RPMI7951 (cell line): ENCODE results near the gene LELP1. TPM values are rescaled to one million over a fixed set of nuclear protein-coding genes. Genes with fewer than 3 reads are reported as not detected.

Experiments used
- DNase-seq: peaks from one replicate; pipeline ENCODE4 v3.0.0-alpha.2; 2012; ENCODE audit warnings: low read depth
- total RNA-seq: library from RNA; depleted of rRNA; stranded (reverse); fragments of >200 nt; shearing (Covaris generic); gene quantifications from 2 replicates; pipeline ENCODE4 v1.2.3, GENCODE V29; 2014; rRNA removed

LELP1 gene
- total RNA-seq, 1 experiment from 2014 or later, result not detected

DNA sequence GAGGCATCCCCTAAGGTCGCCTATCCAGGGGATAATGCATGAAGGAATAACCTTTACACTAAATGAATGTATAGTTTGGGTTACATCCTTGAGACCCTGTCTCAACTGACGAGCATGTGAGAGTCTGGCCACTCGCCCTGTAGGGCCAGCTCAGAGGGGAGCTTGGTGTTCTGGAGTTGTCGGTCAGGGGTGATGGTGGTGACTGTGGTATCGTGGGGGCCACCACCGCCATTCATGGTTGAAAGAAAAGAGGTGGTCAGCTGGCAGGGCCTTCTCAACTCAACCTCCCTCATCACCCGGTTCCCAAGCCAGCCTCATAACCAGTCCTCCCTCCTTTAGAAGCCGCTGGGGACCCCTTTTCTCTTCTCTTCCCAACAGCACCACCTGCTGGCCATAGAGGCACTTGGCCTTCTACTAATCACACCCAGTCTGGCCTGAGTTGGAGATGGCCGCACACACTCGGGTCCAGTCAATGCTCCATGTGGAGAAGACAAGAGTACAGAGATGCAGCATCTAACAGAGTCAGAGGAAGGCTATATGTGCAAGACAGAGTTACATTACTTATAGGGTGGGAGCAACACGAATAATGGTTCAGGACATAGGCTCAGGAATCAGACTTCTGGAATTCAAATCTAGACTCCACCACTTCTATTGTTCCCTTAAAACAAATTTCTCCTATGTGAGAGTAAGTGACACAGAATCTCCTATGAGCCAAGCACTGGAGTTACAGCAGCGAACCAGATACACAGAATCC, 26.0 kb downstream of the LELP1 start:
- DNase-seq, result peak; percentile 13

DNA sequence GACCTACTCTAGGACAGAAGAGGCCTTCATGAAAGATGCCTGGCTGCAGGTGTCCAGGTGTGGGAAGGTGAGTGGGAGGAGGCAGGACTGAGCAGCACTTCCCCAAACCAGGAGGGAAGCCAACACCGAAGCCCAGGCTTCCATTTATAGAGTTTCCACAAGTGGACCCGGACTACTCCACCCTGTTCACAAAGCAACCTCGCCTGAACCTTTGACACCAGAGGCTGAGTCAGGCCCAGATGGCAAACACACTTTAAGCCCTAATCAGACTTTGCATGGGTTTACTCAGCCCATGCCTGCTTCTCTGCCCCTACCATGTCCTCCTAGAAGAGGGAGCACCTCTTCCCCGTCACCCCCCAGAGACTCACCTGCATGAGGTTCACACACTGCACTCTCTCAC, 28.1 kb downstream of the LELP1 start:
- DNase-seq, result no peak

DNA sequence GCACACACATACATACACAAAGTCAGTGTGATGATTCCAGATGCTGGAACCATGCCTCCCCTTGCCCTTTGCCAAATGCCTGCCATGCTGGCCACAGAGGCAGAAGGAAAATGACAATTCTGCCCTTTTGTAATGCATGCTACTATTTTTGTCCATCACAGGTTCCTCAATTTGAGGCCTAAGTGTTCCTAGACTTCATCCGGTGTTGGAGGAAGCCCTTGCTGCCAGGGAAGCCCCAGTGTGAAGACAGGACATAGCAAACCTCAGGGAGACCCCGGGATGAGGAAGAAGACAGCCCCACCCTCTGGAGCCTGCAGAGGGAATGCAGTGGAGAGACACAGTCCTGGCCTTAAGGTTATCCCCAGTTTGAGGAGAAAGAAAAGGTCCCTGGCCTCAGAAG, 28.6 kb downstream of the LELP1 start:
- DNase-seq, result no peak

DNA sequence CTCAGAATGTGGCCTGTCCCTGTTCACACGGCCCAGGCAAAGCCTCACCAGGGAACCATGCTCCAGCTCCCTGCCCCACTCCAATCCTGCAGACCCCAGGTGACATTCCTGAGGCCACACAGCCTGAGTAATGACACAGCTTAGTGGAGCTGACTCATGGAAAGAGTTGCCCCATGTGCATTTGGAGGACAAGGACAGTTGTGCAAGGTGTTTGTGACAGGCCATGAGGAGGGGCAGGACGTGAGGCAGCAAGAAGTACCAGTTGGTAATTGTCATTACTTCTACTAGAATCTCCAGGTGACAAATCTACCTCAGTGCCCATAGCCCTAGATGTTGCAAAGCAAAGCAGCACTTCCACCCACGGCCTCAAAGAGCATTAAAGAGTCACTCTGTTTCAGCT, 29.3 kb downstream of the LELP1 start:
- no peak for DNase-seq

DNA sequence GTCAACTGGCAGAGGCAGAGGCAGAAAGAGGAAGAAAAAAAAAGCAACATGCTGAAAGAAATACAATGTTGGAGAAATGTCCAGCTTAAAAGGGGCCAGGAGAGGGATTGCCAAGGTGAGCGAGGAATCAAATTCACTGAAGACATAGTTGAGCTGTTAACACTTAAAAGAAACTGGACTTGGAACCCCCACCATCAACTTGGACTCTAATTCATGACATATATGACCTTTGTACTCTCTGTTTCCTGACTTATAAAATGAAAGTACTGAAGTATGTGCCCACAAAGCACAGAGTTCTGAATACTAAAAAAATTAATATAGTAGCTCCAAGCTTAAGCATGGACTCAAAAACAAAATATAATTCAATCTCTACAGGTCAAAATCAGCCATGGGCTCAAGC, 30.2 kb downstream of the LELP1 start:
- DNase-seq, result no peak

DNA sequence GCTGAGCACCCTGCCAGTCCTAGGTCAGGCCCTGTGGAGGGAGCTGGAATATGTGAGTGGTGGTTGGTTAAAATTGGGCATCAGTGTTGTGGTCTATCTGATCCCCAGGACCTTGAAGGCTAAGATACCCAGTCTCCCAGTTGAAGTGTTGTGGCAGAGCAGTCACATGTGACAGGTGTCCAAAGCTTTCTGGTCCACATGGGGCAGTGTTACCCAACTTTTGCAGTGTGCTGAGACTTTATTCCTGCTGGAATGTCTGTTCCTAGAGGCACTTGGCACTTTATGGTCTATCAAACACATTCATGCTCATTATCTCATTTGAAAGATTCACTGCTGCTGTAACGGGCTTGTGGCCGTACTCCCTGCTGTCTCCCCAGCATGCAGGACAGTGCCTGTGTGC, 35.3 kb downstream of the LELP1 start:
- no peak for DNase-seq

DNA sequence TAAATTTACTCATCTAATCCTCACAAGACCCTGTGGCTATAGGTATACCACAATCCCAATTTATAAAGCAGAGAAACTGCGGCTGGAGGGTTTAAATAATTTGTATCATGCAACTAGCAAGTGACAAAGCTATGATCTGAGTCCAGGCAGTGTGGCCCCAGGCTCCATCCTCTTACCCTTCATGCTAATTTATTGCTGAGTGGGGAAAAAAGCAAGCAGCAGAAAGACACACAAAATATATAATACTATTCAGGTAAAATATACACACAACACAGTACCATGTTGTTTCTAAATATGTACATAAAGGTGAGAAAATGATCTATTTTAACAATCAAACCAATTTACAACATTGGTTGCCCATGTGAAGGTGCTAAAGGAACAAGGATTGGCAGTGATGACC, 38.9 kb downstream of the LELP1 start:
- DNase-seq, result no peak

DNA sequence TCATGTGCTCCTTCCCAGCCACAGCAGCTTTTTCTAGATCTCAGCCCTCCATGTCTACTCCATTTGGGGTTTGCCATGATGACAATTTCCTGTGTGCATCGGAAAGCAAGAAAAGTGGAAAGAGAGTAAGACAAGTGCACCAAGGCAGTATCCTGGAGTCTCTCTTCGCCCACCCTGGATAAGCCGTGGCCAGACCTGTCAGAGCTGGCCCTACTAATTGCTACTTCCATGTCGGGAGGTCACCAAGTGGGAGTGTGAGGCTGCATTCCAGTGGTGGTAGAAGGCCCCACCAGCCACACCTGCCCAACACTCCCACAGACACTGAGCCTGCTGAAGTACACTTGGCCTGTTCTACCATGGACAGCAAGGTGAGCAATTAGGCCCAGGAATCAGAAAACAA, 42.2 kb downstream of the LELP1 start:
- no peak for DNase-seq

DNA sequence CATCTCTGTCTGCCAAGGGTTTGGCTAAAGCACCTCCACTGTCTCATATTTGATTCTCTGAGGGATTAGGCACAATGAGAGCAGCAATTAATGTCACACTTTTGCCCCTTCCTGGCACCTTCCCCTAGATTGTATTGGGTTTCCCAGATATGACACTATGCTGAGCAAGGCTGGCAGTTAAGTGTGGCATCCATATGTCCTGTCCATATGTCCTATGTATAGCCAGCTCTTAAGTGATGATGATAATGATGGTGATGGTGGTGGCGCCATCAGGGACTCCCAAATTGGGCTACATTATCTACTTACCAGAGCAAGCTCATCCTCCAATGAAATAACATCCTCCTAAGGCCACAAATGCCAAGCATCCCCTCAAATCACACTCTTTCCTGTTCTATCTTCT, 42.8 kb downstream of the LELP1 start:
- DNase-seq, result no peak

DNA sequence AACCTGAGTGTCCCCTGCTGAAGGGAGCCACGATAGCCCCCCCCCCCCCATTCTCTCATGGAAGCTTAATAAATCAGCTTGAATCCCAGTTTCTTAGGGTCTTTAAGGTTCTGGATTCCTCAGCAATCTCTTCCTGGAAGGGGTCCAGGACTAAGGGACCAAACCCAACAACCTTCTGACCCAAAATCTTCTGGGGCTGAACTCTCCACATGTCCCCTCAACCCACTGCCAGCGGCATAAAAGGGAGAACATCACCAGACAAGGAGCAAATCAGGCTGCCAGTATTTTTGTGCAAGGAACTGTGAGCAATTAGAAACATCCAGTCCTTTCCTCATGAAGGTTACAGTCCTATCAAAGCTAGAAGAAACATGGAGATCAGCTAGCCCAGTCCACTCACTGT, 43.6 kb downstream of the LELP1 start:
- DNase-seq, result no peak

DNA sequence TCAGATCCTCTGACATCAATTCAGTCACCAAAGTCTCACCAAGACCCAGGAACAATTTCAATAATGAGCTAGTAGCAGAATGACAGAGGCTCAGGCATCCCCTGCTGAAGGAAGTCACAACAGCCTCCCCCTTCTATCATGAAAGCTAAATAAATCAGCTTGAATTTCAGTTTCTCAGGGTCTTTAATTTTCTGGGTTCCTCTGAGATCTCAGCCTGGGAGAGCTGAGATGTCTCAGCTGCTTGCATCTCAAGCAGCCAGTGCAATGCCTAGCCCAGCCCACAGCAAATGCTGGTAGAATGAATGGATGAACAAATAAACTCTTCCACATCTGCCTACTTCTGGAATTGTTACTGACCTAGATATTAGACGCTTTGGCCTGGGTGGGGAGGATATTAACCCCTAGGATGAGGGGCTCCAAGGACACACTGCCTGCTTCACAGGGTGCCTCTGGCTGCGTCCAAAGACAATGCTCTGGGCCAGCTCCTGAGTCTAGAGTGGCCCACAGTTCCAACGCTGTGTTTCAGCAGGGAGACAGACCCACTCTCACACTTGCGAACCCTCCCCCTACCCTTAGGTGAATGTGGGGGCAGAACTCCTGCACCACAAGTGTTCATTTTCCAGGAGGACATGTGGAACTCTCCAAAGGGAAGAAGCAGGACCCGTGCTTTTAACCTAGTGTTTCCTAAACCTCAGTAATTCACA, 45.1 kb downstream of the LELP1 start:
- DNase-seq, result no peak

DNA sequence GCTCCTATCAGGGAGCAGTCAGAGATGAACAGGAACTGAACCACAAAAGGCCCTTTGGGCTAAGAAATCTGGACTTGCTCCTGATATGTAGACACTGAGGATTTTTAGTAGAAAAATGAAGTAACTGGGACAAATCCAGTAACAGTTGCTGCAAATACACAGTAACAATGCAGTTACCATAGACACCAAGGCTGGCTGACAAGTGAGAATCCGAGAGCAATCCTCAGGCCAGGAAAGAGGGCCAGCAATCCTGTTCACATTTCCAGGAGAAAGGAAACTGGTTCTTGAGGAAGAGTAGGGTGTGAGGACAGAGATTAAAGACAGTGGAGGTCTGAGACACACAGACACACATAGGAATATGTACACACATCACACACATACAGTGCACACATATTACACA, 46.9 kb downstream of the LELP1 start:
- DNase-seq, result no peak

DNA sequence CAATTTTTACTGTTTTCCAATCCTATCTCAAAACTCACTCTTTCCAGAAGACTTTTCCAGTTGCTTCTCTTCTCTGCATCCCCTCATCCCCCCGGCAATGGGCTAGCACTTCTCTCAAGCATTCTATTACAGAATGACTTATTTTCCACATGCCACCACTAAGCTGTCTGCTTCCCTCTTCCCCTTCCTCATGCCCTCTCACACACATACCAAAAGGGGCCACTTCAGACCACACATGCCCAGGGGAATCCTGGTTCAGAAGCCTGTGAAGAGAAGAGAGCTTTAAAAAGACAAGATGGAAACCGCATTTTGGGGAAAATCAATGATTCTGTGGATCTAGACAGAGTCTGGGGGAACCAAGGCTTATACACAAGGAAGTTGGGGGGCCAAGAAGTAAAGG, 47.9 kb downstream of the LELP1 start:
- no peak for DNase-seq

DNA sequence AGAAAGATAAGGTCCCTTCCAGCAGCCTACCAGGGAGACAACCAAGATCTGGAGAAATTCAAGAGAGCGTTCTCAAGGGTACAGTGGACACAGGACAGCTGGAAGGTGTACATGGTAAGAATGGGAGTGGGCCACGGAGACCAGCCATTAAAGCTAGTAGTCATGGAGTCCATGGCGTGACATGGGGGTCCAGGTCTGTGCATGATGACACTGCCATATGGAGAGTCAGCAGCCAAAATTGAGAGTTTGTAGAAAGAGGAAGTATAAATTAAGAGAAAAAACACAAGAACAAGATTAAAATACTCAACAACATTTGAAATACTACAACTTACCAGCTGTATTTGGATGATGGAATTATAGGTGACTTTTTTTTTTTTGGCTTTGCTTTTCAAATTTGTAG, 48.3 kb downstream of the LELP1 start:
- no peak for DNase-seq

DNA sequence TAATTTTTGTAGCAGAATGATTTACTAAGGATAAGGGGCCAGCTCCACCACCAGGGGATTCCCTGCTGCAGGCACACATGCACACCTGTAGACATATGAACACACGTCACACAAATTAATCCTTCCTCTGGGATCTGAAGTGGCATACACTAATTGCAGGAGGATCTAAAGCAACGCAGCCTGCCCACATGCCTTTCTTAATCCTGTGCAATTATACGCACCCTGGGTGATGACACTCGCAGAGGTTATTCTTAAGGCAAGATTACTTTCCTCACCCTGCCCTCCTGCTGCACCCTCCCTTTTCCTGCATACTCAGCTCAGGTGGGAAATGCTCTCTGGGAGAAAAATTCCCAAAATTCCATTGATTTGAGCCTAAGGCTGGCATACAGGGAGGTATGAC, 48.8 kb downstream of the LELP1 start:
- DNase-seq, result no peak

DNA sequence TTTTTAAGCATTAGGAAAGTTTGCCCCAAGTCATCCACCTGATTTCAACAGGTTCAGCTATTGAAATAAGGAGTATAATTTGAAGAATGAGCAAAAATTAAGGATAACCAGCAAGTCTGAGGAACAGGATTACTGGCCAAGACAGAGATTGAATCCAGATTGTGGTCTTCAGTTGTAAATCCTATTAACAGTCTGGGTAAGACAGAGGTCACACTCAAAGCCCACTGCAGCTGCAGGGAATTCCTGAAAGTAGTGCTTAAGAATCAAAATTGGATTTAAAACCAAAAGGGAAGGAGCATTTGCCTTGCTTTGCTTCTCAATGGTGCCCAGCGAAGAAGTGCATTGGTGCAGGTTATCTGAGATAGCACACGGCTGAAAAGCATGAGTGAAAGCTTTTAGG, 49.8 kb downstream of the LELP1 start:
- no peak for DNase-seq

DNA sequence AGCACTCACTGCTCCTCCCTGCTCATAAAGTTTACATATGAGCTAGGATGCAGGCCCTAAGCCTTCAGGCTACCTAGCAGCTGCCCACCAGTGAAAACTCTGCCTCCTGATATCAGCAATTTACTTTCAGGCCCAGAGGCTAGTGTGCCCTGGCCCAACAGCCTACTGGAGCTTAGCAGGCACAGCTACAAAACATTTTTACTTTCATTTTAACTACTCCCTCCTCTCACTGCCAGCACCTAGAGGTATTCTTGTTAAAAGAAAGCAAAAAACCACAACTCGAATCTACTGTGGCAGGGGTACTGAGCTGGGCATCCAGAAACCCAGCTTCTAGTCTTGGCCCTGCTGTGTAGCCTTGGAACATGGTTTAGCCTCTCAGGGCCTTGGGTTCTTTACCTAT, 50.5 kb downstream of the LELP1 start:
- DNase-seq, result no peak

Other genes starting within 250 kb of the LELP1 start
- not detected in 2 replicates for gene SPRR4, start 232.8 kb upstream of the LELP1 start, total RNA-seq
- gene SPRR1A, start 219.3 kb upstream of the LELP1 start, total RNA-seq, result not detected in 2 replicates
- gene SPRR3, start 201.7 kb upstream of the LELP1 start, total RNA-seq, result not detected in 2 replicates
- gene SPRR1B, start 172.2 kb upstream of the LELP1 start, total RNA-seq, result not detected in 2 replicates
- not detected in 2 replicates for gene SPRR2D, start 162.3 kb upstream of the LELP1 start, total RNA-seq
- gene SPRR2A, start 145.9 kb upstream of the LELP1 start, total RNA-seq, result not detected in 2 replicates
- gene SPRR2B, start 131.8 kb upstream of the LELP1 start, total RNA-seq, result not detected in 2 replicates
- not detected in 2 replicates for gene SPRR2E, start 108.9 kb upstream of the LELP1 start, total RNA-seq
- gene SPRR2F, start 89.9 kb upstream of the LELP1 start, total RNA-seq, result not detected in 2 replicates
- gene SPRR2G, start 52.5 kb upstream of the LELP1 start, total RNA-seq, result not detected in 2 replicates
- gene PRR9, start 14.2 kb downstream of the LELP1 start, total RNA-seq, result not detected in 2 replicates
- not detected in 2 replicates for gene LORICRIN, start 56.3 kb downstream of the LELP1 start, total RNA-seq
- not detected in 2 replicates for gene PGLYRP3, start 109.5 kb downstream of the LELP1 start, total RNA-seq
- not detected in 2 replicates for gene PGLYRP4, start 145.4 kb downstream of the LELP1 start, total RNA-seq
- gene S100A9, start 154.4 kb downstream of the LELP1 start, total RNA-seq, result 1.1 and 2.4 TPM in 2 replicates
- gene S100A12, start 172.2 kb downstream of the LELP1 start, total RNA-seq, result not detected in 2 replicates
- gene S100A8, start 187.6 kb downstream of the LELP1 start, total RNA-seq, result 0.68 and 4.7 TPM in 2 replicates
- not detected in 2 replicates for gene S100A7A, start 213.1 kb downstream of the LELP1 start, total RNA-seq